Stimulated activated memory B cell treated with anti-CD40 and anti-IgM and Interleukin-4, amounts not matched to agents 10 μg/mL and 1 μg/mL and 100 μg/mL, for 72 hours (primary cell): ENCODE results near the gene CBARP.

Experiments used
- ATAC-seq: fragments of 150-1000 bp; cut with Tn5 transposase; 2 replicates; pipeline ENCODE4 v1.10.0; 2021
- H3K27ac Mint-ChIP-seq: one replicate; pipeline ENCODE4 v1.8.0; 2022; ENCODE audit warnings: mild to moderate bottlenecking, mixed read lengths
- H3K27me3 Mint-ChIP-seq: one replicate; pipeline ENCODE4 v1.8.0; 2022; ENCODE audit warnings: mixed read lengths
- H3K36me3 Mint-ChIP-seq: one replicate; pipeline ENCODE4 v1.8.0; 2022; ENCODE audit warnings: mixed read lengths
- H3K4me1 Mint-ChIP-seq: one replicate; pipeline ENCODE4 v1.8.0; 2022; ENCODE audit warnings: mixed read lengths
- H3K4me3 Mint-ChIP-seq: one replicate; pipeline ENCODE4 v1.8.0; 2022; ENCODE audit warnings: mild to moderate bottlenecking, moderate library complexity, mixed read lengths
- H3K9me3 Mint-ChIP-seq: one replicate; pipeline ENCODE4 v1.8.0; 2022; ENCODE audit warnings: mixed read lengths

Gene CBARP

GRCh38 chr19:1223018-1223855, 14.6 kb downstream of the CBARP start:
- H3K27me3 Mint-ChIP-seq = no peaks in the 10 kb centered on the region
- ATAC-seq = peak; percentile 45
- H3K9me3 Mint-ChIP-seq = no peaks in the 10 kb centered on the region
- no peak overlapping the region for H3K27ac Mint-ChIP-seq
- H3K4me1 Mint-ChIP-seq = no peaks in the 10 kb centered on the region
- H3K4me3 Mint-ChIP-seq = no peak overlapping the region
- H3K36me3 Mint-ChIP-seq = peaks cover 4% of the 10 kb centered on the region

GRCh38 chr19:1222394-1222793, 15.4 kb downstream of the CBARP start:
- Mint-ChIP-seq H3K9me3 (no peaks in the 10 kb centered on the region), H3K36me3 (no peaks in the 10 kb centered on the region), H3K4me3 (no peak overlapping the region), H3K27me3 (no peaks in the 10 kb centered on the region), H3K27ac (no peak overlapping the region), H3K4me1 (no peaks in the 10 kb centered on the region)
- ATAC-seq = no peak

- no peak overlapping the region for H3K4me3 Mint-ChIP-seq
- no peaks in the 10 kb centered on the region for H3K27me3 Mint-ChIP-seq
- no peaks in the 10 kb centered on the region for H3K9me3 Mint-ChIP-seq
- no peaks in the 10 kb centered on the region for H3K4me1 Mint-ChIP-seq
- no peaks in the 10 kb centered on the region for H3K36me3 Mint-ChIP-seq
- no peak for ATAC-seq
- H3K27ac Mint-ChIP-seq = no peak overlapping the region
Measured at GRCh38 chr19:1221904-1222255, 15.9 kb downstream of the CBARP start.

GRCh38 chr19:1220976-1221903, 16.6 kb downstream of the CBARP start:
- H3K36me3 Mint-ChIP-seq = no peaks in the 10 kb centered on the region

GRCh38 chr19:1220477-1220930, 17.3 kb downstream of the CBARP start:
- no peaks in the 10 kb centered on the region for H3K4me1 Mint-ChIP-seq
- no peaks in the 10 kb centered on the region for H3K27me3 Mint-ChIP-seq
- no peaks in the 10 kb centered on the region for H3K36me3 Mint-ChIP-seq
- H3K27ac Mint-ChIP-seq = no peak overlapping the region
- H3K9me3 Mint-ChIP-seq = no peaks in the 10 kb centered on the region
- ATAC-seq = no peak
- H3K4me3 Mint-ChIP-seq = no peak overlapping the region

More at GRCh38 chr19:1220976-1221903, 16.6 kb downstream of the CBARP start:
- no peak for ATAC-seq
- Mint-ChIP-seq H3K27ac (no peak overlapping the region), H3K4me1 (no peaks in the 10 kb centered on the region), H3K4me3 (no peak overlapping the region), H3K27me3 (no peaks in the 10 kb centered on the region), H3K9me3 (no peaks in the 10 kb centered on the region)

DNA sequence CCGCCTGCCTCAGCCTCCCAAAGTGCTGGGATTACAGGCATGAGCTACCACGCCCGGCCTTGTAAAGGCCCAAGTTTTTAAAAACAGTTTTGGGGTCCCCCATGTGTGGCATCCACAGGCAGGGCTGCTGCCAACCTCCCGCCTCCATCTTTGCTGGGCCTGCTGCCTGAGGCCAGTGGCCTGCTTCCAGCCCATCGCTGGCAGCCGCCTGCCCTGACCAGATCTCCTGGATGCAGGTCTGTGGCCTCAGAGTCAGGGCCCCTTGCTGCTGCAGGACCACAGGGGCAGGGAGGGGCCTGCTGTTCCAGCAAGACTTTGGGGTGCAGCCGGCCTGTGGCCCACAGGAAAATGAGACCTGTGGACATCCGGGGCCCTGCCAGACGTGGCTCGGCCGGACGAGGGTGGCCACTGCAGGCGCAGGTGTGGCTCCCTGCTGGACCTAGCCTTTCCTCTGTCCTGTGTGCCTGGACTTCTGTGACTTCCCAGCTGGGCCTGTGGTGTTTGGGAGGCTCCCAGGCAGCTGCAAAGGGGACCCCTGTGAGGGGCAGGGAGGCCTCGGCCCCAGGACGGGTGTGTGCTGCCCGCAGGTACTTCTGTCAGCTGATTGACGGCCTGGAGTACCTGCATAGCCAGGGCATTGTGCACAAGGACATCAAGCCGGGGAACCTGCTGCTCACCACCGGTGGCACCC, 17.9 kb downstream of the CBARP start:
- Mint-ChIP-seq H3K27ac (no peak overlapping the region), H3K36me3 (no peaks in the 10 kb centered on the region), H3K4me1 (no peaks in the 10 kb centered on the region), H3K9me3 (no peaks in the 10 kb centered on the region), H3K27me3 (no peaks in the 10 kb centered on the region), H3K4me3 (no peak overlapping the region)
- no peak for ATAC-seq

GRCh38 chr19:1218751-1219567, 18.8 kb downstream of the CBARP start:
- no peak for ATAC-seq
- no peaks in the 10 kb centered on the region for H3K27me3 Mint-ChIP-seq
- H3K36me3 Mint-ChIP-seq = peaks cover 2% of the 10 kb centered on the region
- no peaks in the 10 kb centered on the region for H3K9me3 Mint-ChIP-seq
- H3K4me3 Mint-ChIP-seq = no peak overlapping the region
- H3K27ac Mint-ChIP-seq = no peak overlapping the region
- peaks cover 6% of the 10 kb centered on the region for H3K4me1 Mint-ChIP-seq

DNA sequence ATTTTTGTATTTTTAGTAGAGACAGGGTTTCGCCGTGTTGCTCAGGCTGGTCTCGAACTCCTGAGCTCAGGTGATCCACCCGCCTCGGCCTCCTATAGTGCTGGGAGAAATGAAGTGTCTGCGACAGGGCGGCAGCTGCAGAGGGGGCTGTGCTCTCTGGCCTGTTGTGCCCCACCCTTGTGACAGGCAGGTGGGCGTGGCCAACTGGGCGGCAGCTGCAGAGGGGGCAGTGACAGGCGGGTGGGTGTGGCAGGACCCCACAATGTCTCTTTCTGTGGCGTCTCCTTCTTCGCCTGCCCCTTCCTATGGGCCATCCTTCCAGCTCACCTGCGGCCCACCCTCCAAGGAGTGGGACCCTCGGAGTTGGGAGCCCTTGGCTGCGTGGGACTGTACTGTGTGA, 20.4 kb downstream of the CBARP start:
- H3K4me1 Mint-ChIP-seq = peaks cover 16% of the 10 kb centered on the region
- H3K9me3 Mint-ChIP-seq = no peaks in the 10 kb centered on the region
- H3K36me3 Mint-ChIP-seq = peaks cover 9% of the 10 kb centered on the region
- no peak overlapping the region for H3K27ac Mint-ChIP-seq
- ATAC-seq = no peak
- H3K4me3 Mint-ChIP-seq = no peak overlapping the region
- H3K27me3 Mint-ChIP-seq = no peaks in the 10 kb centered on the region

DNA sequence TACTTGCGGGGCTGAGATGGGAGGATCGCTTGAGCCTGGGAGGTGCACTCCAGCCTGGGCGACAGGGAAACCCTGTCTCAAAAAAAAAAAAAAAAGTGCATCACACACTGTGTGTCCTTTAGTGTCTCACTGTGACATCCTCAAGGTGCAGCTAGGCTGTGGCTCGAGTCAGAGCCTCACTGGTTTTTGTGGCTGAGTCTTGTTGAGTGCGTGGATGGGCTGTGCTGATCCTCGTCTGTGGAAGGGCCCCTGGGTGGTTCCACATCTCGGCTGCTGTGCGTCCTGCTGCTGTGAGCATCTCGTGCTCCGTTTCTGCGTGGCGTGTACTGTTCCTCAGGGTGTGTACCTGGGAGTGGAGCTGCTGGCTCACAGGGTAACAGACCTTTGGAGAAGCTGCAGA, 21.0 kb downstream of the CBARP start:
- no peak for ATAC-seq
- Mint-ChIP-seq H3K4me1 (peaks cover 17% of the 10 kb centered on the region), H3K27me3 (no peaks in the 10 kb centered on the region), H3K27ac (no peak overlapping the region), H3K4me3 (no peak overlapping the region), H3K36me3 (peaks cover 10% of the 10 kb centered on the region), H3K9me3 (no peaks in the 10 kb centered on the region)

GRCh38 chr19:1214862-1215731, 22.7 kb downstream of the CBARP start:
- Mint-ChIP-seq H3K4me3 (no peak overlapping the region), H3K9me3 (no peaks in the 10 kb centered on the region), H3K27ac (no peak overlapping the region), H3K4me1 (peaks cover 22% of the 10 kb centered on the region), H3K36me3 (peaks cover 13% of the 10 kb centered on the region), H3K27me3 (no peaks in the 10 kb centered on the region)
- ATAC-seq = no peak

DNA sequence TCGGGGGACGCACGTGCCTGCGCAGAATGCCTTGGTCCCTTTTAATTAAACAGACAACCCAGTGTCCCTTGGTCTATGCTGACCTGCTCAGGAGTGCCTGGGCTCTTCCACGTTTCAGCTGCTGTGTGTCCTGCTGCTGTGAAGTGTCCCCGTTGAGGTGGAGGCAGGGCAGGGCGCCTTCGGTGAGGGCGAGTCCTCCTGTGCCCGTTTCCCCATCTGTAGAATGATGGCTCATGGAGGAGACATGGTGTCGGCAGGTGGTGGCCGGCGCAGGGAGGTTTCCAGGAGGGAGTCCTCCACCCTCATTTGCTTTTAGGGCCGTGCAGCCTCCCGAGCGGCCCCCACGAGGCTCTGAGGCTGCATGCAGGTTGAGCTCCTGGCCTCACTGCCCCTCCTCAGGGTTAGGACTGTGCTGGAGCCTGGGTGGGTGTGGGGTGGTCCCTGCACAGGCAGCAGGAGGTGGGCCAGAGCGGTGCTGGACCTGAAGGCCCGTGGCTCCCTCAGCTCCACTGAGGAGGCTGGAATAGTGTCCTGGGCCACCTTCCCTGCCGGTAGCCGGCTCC, 23.4 kb downstream of the CBARP start:
- Mint-ChIP-seq H3K27ac (peak overlapping the region; percentile 91), H3K36me3 (peaks cover 13% of the 10 kb centered on the region), H3K27me3 (no peaks in the 10 kb centered on the region), H3K4me3 (peak overlapping the region; percentile 71), H3K9me3 (no peaks in the 10 kb centered on the region), H3K4me1 (peaks cover 27% of the 10 kb centered on the region)
- ATAC-seq = no peak

- peak overlapping the region; percentile 91 for H3K27ac Mint-ChIP-seq
- ATAC-seq = peak; percentile 86
- H3K4me3 Mint-ChIP-seq = peak overlapping the region; percentile 71
- H3K36me3 Mint-ChIP-seq = peaks cover 13% of the 10 kb centered on the region
- peaks cover 28% of the 10 kb centered on the region for H3K4me1 Mint-ChIP-seq
- H3K27me3 Mint-ChIP-seq = no peaks in the 10 kb centered on the region
- no peaks in the 10 kb centered on the region for H3K9me3 Mint-ChIP-seq
Measured at GRCh38 chr19:1213391-1214286, 24.2 kb downstream of the CBARP start.
